ENCODE results near the gene STRN. TPM values are rescaled to one million over a fixed set of nuclear protein-coding genes. Genes with fewer than 3 reads are reported as not detected.
"Not testable (repeated sequence)": the region's sequence is repeated elsewhere in the genome, so short reads cannot be mapped to it uniquely, and the experiment has no call there.

STRN gene, protein sequence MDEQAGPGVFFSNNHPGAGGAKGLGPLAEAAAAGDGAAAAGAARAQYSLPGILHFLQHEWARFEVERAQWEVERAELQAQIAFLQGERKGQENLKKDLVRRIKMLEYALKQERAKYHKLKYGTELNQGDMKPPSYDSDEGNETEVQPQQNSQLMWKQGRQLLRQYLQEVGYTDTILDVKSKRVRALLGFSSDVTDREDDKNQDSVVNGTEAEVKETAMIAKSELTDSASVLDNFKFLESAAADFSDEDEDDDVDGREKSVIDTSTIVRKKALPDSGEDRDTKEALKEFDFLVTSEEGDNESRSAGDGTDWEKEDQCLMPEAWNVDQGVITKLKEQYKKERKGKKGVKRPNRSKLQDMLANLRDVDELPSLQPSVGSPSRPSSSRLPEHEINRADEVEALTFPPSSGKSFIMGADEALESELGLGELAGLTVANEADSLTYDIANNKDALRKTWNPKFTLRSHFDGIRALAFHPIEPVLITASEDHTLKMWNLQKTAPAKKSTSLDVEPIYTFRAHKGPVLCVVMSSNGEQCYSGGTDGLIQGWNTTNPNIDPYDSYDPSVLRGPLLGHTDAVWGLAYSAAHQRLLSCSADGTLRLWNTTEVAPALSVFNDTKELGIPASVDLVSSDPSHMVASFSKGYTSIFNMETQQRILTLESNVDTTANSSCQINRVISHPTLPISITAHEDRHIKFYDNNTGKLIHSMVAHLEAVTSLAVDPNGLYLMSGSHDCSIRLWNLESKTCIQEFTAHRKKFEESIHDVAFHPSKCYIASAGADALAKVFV
- 16.6 TPM for total RNA-seq (ENCODE audit: insufficient read depth, low replicate concordance)

DNA sequence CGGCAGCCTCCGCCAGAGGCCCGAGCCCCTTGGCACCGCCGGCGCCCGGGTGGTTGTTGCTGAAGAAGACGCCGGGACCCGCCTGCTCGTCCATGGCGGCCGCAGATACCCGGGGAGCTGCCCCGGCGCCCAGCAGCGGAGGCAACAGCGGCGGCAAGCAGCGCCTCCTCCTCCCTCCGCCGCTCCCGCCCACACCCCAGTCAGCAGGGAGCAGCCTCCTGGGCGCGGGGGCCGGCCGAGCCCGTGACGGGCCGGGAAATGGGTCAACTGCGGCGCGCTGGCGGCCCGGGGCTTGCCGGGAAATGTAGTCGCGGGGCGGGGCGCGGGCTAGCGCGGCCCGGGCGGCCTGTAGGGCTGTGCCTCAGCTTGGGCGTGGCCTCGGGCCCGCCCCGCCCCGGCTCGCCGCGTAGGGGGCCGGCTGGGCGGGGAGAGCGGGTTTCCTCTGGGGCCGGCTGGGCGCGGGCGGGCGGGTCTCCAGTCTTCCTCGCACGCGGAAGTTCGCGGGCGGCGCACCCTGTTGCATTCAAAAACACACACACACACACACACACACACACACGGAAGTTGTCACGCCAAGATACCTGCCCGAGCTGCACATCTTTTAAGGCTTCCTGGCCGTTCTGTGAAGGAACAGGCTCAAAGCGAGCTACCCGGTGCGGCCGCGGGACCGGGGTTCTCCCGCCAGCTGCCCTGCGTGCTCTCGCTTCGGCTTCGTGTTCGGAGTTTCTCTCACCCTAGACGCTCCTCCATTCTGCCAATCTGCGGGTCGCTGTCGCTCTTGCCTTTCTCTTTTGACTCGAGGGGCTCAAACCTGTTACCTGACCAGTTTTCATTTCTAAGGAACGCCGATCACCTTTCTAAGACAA lies at the start of gene STRN:
STRN (minus strand) TSS at position 167 of the 866 bp plus-strand sequence; CDS start at position 94, 73 bp downstream.
- peak; percentile 99 for DNase-seq (ENCODE audit: low spot score)

DNA sequence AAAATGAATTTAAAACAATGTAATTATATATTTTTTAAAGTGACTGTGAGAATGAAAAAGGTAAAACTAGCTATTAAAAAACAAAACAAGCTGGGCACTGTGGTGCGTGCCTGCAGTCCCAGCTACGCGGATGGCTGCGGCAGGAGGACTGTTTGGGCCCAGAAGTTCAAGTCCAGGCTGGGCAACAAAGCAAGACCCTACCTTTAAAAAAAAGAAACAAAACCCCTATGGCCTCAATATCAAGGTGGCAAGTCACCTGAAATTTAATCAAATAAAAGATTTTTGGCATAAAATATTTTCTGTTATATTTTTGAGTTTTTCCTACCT lies 46.9 kb upstream of the STRN start:
- no peak for DNase-seq (ENCODE audit: low spot score)

DNA sequence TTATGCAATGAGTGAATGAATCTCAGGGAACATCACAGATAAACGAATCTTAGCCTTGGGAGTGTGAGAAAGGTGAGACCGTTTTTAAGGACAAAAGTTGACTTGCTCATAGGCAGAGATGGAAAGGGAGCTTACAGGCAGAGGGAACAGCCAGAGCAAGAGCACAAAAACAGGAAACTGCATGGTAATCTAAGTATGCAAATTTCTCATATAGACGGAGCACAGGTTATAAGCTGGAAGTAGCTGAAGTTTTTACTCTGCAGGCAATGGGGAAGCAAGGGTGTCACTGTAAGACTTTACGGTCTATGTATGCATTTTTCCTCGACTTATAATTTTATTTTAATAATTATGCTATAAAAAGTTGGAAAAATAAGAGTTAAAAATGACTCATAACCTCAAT lies 44.8 kb upstream of the STRN start:
- DNase-seq (ENCODE audit: low spot score), result no peak

DNA sequence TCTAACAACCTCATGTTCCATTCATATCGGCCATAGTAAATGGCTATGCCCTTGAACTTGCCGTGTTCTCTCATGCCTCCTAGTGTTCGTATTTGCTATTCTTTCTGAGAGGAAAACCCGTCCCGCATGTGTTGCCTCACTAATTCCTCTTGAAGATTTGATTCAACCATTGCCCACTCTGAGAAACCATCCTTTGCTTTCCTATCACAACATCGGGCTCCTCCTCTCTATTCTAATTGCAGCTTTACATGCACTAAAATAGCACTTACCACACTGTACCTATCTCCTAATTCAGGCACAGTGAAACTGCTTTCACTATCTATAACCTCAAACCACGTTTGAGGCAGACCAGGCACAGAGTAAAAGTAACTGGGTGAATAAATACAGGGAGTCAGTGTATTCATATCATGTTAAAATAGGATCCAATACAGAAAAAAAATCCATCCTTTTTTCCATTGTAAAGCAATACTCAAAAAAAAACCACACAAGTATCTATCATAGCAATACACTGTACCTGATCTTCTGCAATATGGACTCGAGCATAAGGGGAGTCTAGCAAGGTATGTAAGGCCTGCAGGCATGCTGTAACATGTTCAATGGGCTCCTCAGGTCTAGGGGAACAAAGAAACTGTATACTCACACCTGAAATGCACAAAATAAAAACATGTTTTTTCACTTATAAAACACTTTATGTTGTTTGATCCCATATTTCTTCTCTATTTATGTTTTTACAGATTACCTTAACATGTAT lies 39.0 kb upstream of the STRN start:
- no peak for DNase-seq (ENCODE audit: low spot score)

DNA sequence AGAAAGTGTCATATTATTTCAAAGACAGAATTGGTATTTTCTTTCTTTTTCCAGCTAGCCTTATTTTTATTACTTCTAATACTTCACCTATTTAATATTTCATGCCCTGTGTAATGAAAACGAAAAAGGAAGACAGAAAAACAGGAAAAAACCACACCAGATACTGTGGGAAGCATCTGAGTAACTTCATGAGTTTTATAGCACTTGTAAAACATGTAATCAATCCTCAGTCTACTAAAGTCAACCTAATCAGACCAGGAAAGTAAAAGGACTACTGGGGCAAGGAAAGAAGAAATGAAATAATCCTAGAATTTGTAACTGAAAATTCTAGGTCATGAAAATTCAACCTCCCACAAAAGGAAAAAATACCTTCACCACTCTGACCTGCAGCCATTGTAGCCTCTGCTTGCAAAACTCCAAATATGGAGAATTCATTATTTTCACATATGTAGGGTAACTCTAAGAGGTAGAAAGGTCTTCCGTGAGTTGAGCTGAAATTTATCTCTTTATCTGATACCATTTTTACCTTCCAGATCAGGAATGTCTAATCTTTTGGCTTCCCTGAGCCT lies 34.7 kb upstream of the STRN start:
- DNase-seq (ENCODE audit: low spot score), result no peak

DNA sequence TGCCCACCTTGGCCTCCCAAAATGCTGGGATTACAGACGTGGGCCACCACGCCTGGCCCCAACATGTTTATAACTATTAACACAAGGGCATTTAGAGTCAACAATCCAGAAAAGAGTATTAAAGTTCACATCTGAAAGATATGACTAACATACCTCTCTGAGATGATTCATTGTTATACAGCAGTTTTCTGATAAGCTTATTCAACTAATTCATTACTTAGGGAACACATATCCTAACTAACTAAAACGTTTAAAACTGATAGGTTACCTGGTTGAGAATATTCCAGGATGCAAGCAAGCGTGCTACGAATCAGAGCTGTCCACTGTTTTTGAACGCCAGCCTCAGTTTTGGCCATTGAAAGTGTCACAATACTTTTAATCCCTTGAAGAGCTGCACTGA lies 34.0 kb upstream of the STRN start:
- no peak for DNase-seq (ENCODE audit: low spot score)

DNA sequence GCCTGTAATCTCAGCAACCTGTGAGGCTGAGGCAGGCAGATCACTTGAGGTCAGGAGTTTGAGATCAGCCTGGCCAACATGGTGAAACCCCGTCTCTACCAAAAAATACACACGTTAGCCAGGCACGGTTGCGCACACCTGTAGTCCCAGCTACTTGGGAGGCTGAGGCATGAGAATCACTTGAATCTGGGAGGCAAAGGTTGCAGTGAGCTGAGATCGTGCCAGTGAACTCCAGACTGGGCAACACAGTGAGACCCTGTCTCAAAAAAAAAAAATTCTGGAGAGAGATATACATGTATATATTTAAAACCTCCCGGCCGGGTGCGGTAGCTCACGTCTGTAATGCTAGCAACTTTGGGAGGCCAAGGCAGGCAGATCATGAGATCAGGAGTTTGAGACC lies 33.1 kb upstream of the STRN start:
- DNase-seq (ENCODE audit: low spot score), result not testable (repeated sequence)

DNA sequence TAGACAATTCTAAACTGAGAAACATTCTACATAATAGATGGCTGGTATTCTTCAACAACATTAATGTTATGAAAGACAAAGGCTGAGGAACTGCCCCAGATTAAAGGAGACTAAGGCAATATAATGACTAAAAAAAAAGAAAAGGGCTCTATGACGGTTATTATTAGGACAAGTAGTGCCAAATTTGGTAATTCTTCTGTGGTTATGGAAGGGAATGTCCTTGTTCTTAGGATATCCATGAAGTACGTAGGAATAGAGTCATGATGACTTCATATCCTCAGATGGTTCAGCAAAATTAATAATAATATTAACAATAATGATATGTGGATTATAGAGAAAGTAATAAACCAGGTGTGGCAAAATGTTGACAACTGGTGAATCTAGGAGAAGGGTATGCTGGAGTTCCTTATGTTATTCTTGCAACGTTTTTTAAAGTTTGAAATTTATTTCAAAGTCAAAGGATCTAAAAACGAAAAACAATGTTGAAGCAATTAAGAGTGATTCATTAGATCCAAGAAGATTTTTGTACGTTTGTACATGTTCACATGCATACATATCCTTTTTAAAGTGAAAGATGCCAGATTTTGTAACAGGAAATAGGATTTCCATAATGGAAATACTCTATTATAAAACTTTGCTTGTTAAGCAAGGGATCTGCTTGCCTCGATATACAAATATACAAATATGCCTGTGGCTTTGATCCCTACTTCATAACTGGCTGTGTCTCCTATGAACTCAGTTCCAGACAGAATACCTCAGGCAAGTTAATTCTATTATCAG lies 27.7 kb upstream of the STRN start:
- DNase-seq (ENCODE audit: low spot score), result no peak

DNA sequence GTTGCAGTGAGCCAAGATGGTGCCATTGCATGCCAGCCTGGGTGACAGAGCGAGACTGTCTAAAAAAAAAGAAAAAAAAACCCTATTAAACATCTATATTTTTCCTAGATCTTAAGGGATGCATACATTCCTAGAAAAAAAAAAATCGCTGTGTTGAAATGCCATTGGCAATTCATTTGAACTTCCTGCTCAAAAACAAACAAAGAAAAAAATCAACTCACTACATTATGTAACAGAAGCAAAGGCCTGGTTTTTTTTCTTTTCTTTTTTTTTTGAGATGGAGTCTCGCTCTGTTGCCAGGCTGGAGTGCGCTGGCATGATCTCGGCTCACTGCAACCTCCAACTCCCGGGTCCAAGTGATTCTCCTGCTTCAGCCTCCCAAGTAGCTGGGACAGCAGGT lies 21.7 kb upstream of the STRN start:
- no peak for DNase-seq (ENCODE audit: low spot score)

DNA sequence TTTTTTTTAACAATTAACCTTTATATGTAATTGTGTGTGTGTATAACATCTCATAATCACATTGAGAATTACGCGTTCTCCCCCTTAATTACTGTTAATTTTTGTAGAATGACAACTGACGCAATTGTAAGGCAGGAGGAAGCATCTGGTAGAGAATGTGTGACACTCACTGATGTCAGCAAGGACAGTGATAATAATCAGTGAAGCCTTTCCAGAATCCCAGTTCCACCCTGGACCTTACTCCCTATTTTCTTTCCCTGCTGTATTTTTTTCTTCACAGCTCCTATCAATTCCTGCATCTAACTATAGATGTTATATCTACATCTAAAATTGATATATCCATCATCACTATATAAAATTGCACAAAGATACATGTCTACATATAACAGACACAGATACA lies 16.1 kb upstream of the STRN start:
- DNase-seq (ENCODE audit: low spot score), result no peak

DNA sequence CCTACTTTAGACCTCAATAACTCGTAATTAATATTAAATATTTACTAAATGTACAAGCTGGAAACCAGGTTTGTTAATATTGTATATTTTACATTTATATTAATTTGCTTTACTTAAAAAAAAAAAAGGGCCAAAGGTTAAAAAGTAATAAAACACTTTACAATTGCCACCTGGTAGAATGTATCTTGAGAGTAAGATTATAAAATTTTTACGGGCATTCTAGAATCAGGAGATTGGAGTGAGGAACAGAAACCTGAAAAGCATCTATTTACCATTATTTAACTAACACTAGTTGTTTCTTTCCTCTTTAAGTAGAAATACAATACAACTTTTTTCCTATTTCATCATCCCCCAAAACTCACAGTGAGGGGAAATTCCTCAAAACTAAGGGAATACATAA lies 15.6 kb upstream of the STRN start:
- DNase-seq (ENCODE audit: low spot score), result no peak

DNA sequence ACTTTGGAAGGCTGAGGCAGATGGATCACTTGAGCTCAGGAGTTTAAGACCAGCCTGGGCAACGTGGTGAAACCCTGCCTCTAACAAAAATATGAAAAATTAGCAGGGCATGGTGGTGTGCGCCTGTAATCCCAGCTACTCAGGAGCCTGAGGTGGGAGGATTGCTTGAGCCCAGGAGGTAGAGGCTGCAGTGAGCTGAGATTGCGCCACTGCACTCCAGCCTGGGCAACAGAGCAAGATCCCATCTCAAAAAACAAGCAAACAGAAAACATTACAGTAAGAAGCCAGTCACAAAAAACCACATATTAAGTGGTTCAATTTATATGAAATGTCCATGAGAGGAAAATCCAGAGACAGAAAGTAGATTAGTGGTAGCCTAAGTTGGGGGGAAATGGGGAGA lies 12.7 kb upstream of the STRN start:
- DNase-seq (ENCODE audit: low spot score), result not testable (repeated sequence)

DNA sequence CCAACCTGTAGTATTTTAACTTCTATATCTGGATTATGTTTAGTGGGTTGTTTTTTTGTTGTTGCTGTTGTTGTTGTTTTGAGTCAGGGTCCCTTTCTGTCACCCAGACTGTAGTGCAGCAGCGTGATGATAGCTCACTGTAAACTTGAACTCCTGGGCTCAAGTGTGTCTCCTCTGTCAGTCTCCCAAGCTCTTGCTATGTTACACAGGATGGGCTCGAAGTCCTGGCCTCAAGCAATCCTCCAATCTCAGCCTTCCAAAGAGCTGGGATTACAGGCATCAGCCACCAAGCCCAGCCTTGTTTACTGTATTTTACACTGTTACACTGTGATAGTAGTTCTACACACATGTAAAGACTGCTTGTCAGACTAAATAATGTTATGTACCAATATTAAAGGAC lies 9.7 kb upstream of the STRN start:
- DNase-seq (ENCODE audit: low spot score), result no peak

DNA sequence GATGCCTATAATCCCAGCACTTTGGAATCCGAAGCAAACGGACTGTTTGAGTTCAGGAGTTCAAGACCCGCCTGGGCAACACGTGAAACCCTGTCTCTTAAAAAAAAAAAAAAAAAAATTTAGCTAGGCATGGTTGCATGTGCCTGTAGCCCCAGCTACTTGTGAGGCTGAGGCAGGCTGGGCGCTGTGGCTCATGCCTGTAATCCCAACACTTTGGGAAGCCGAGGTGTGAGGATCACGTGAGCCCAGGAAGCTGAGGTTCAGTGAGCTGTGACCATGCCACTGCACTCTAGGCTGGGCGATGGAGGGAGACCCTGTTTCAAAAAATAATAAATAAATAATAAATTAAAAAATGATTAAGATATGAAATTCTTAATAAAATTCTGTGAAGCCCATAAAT lies 9.0 kb upstream of the STRN start:
- DNase-seq (ENCODE audit: low spot score), result no peak

DNA sequence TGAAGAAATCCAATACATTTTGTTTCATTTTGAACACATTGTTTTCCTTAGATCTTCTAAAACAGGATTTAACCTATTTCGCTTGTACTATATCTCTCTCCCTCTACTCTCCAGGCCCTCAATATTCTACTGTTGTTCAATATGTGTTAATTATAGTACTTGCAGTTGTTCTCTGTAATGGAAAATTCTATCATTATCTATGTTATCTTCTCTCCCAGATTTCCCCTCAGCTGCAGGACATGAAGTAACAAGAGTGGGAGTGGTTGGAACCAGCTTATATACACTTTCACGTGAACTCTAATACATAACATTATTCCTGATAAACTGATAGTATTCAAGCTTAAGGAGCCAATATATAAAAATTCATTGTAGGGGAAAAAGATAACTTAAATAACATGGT lies 7.0 kb upstream of the STRN start:
- no peak for DNase-seq (ENCODE audit: low spot score)

DNA sequence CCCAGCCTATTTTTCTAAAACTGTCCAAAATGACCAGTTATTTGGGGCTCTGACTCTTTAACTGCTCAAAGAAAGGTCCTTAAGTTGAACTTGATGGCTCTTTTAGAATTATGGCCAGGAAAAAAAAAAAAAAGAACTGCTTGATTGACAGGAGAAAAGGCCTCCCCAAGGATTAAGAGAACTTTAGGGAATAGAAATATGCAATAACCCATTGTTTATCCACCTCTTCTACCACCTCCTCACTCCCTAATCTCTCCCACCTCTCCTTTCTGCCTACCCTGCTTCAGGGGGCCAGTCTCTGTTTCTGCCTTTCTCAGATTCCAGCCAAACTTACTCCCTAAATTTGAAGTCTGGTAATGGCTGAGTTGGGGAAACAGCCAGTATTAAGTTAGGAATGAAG lies 5.7 kb upstream of the STRN start:
- no peak for DNase-seq (ENCODE audit: low spot score)

DNA sequence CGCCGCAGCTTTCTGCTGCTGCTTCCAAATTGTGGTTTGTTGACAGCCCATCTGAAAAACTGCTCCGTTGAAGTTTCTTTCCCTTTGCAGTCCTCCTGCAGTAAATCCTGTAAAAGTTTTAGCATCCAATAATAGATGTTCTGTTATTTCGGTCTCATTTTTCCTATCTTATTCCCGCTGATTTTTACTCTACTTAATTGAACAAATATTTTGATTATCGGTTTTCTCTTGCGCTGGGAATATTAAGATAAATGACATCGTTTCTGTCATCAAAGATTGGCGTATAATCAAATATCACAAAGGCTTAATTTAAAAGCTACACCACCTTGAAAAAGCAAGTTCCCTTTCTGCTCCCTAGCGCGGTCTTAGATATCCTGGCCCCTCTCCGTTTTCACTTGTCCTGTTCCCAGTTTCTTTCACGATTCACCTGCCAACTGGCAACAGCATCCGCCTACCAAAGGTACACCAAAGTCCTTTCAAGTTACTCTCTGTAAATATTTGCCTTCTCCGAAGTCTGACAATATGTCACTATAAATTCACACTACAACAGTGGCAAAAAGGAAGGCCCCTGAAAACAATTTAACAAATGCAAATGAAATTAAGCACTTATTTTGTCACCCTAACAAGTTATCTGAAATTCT lies 1.0 kb upstream of the STRN start:
- no peak for DNase-seq (ENCODE audit: low spot score)

DNA sequence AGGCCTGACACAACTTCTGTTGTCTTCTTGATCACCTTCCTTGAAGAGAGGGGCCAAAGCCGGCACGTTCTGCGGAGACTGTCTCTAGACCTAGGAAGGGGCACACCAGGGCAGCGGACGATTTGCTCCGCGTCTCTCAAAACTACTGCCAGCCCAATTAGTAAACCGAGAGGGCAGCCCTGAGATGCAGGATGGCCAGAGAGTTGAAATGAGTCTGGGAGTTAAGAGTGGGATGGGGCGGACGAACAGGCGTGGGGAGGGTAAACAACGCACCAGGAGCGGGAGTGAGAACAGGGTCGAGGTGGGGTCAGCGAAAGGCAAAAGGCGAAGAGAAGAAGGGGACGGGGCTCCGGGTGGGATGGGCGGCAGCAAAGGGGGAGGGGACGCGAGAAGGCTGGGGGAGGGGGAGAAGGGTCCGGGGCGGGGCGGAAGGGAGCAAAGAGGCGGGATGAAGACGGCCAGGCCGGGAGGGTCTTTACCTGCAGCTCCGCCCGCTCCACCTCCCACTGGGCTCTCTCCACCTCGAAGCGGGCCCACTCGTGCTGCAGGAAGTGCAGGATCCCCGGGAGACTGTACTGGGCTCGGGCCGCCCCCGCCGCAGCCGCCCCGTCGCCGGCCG lies 476 bp downstream of the STRN start:
- peak; percentile 62 for DNase-seq (ENCODE audit: low spot score)

DNA sequence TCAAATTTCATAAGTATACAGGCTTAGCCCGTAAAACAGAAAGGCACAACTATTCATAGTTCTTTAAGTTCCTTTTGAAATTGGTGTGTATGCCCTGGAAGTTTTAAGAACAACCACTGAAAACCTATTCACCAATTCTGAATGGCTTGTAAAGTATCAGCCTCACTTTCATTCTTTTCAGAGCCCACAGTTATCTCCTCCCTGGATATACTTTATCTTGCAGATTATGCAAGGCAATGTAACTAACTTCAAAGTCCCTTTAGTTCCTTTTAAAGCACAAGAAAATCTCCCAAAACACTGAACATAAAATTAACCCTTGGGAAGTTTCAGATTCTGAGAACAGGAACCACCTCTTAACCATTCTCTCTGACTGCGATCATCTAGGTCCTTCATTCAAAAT lies 1.1 kb downstream of the STRN start:
- peak; percentile 91 for DNase-seq (ENCODE audit: low spot score)

Measured in umbilical cord (tissue), 2 donors.